ENCODE results near the gene SLC30A3.

Gene SLC30A3

GRCh38 chr2:27227501-27227900 is 35.3 kb downstream of the SLC30A3 start:
- DNase-seq (ENCODE audit: low read depth in 1 of 2, low spot score in 1 of 2) = no peak
- no peak for TF ChIP-seq JUND (IDR thresholded peaks at IDR 0.05; ENCODE audit: low read depth)
- in situ Hi-C loops (cut with HindIII; ENCODE audit: low pct_unique_long_range_greater_than_20kb, low sequenced_read_pairs) = no loop called here

DNA sequence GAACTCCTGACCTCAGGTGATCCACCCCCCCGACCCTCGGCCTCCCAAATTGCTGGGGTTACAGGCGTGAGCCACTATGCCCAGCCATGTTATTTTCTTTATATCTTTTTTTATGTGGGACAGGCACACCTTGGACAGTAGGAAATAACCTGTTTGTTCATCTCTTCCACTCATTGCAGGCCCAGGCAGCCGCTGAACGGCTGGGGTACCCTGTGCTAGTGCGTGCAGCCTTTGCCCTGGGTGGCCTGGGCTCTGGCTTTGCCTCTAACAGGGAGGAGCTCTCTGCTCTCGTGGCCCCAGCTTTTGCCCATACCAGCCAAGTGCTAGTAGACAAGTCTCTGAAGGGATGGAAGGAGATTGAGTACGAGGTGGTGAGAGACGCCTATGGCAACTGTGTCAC is 37.3 kb downstream of the SLC30A3 start:
- no peak for TF ChIP-seq JUND (IDR thresholded peaks at IDR 0.05; ENCODE audit: low read depth)
- in situ Hi-C loops (cut with HindIII; ENCODE audit: low pct_unique_long_range_greater_than_20kb, low sequenced_read_pairs) = no loop called here
- DNase-seq (ENCODE audit: low read depth in 1 of 2, low spot score in 1 of 2) = no peak

DNA sequence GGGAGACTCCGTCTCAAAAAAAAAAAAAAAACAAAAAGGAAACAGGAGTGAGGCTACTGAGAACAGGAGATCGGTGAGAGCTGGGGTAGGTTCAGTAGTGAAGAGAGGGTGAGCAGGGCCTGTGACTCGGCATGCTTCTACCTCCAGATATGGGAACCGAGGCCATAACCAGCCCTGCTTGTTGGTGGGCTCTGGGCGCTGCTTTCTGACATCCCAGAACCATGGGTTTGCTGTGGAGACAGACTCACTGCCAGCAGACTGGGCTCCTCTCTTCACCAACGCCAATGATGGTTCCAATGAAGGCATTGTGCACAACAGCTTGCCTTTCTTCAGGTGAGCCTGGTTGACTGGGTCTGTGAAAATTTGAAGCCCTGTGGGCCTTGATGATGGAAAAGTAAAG is 39.4 kb downstream of the SLC30A3 start:
- DNase-seq (ENCODE audit: low read depth in 1 of 2, low spot score in 1 of 2) = no peak
- in situ Hi-C loops (cut with HindIII; ENCODE audit: low pct_unique_long_range_greater_than_20kb, low sequenced_read_pairs) = no loop called here
- TF ChIP-seq JUND (IDR thresholded peaks at IDR 0.05; ENCODE audit: low read depth) = no peak

- no peak for TF ChIP-seq JUND (IDR thresholded peaks at IDR 0.05; ENCODE audit: low read depth)
- in situ Hi-C loops (cut with HindIII; ENCODE audit: low pct_unique_long_range_greater_than_20kb, low sequenced_read_pairs) = no loop called here
- DNase-seq (ENCODE audit: low read depth in 1 of 2, low spot score in 1 of 2) = no peak
Measured at GRCh38 chr2:27222407-27222806, 40.4 kb downstream of the SLC30A3 start.

DNA sequence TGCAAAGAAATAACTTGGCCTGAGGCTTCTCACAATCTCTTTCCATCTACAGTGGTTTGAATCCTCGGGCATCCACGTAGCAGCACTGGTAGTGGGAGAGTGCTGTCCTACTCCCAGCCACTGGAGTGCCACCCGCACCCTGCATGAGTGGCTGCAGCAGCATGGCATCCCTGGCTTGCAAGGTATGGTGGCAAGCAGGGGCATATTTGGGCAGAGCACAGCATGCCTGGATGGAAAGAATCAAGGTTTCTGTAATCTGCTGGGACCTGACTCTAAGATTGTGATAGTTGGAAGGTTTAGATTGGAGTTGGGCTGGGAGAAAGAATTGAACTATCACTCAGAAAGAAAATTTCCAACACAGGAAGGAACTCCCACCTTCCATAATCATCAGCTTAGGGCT is 41.7 kb downstream of the SLC30A3 start:
- no peak for TF ChIP-seq JUND (IDR thresholded peaks at IDR 0.05; ENCODE audit: low read depth)
- in situ Hi-C loops (cut with HindIII; ENCODE audit: low pct_unique_long_range_greater_than_20kb, low sequenced_read_pairs) = no loop called here
- DNase-seq (ENCODE audit: low read depth in 1 of 2, low spot score in 1 of 2) = no peak

- no peak for DNase-seq (ENCODE audit: low read depth in 1 of 2, low spot score in 1 of 2)
Measured at GRCh38 chr2:27220091-27220490, 42.8 kb downstream of the SLC30A3 start.

DNA sequence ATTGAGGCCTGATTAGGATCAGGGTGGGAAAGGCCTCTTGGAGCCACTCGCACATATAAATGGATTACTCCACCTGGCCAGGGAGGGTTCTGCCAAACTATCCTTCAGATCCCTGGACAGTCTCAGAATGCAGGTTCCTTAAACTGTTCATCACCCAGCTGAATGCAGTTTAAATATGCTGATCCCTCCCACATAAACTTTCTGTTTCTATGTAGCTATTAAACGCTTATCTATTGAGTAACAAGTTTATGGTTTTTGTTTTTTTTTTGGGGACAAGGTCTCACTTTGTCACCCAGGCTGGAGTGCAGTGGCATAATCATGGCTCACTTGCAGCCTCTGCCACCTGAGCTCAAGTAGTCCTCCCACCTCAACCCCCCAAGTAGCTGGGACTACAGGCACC is 43.8 kb downstream of the SLC30A3 start:
- in situ Hi-C loops (cut with HindIII; ENCODE audit: low pct_unique_long_range_greater_than_20kb, low sequenced_read_pairs) = no loop called here
- no peak for TF ChIP-seq JUND (IDR thresholded peaks at IDR 0.05; ENCODE audit: low read depth)
- DNase-seq (ENCODE audit: low read depth in 1 of 2, low spot score in 1 of 2) = no peak

More at GRCh38 chr2:27220091-27220490, 42.8 kb downstream of the SLC30A3 start:
- TF ChIP-seq JUND (IDR thresholded peaks at IDR 0.05; ENCODE audit: low read depth) = no peak
- in situ Hi-C loops (cut with HindIII; ENCODE audit: low pct_unique_long_range_greater_than_20kb, low sequenced_read_pairs) = no loop called here

DNA sequence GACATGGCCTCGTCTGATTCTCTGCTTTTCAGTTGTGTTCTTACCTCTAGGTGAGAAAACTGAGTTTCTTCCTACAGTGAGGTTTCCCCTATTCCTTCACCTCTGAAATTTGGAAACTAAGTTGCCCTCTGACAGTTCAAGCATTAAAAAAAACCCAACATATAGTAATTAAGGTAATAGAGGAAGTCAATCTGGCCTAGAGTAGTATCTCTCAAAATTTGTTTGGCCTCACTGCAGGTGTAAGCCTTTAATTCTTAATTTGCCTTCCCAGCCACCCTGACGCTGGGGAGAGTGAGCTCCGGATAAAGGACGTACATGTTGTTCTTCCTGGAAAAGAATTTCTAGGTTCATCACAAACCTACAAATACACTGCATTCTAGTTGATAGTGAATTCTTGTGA is 44.2 kb downstream of the SLC30A3 start:
- in situ Hi-C loops (cut with HindIII; ENCODE audit: low pct_unique_long_range_greater_than_20kb, low sequenced_read_pairs) = no loop called here
- no peak for TF ChIP-seq JUND (IDR thresholded peaks at IDR 0.05; ENCODE audit: low read depth)
- no peak for DNase-seq (ENCODE audit: low read depth in 1 of 2, low spot score in 1 of 2)

DNA sequence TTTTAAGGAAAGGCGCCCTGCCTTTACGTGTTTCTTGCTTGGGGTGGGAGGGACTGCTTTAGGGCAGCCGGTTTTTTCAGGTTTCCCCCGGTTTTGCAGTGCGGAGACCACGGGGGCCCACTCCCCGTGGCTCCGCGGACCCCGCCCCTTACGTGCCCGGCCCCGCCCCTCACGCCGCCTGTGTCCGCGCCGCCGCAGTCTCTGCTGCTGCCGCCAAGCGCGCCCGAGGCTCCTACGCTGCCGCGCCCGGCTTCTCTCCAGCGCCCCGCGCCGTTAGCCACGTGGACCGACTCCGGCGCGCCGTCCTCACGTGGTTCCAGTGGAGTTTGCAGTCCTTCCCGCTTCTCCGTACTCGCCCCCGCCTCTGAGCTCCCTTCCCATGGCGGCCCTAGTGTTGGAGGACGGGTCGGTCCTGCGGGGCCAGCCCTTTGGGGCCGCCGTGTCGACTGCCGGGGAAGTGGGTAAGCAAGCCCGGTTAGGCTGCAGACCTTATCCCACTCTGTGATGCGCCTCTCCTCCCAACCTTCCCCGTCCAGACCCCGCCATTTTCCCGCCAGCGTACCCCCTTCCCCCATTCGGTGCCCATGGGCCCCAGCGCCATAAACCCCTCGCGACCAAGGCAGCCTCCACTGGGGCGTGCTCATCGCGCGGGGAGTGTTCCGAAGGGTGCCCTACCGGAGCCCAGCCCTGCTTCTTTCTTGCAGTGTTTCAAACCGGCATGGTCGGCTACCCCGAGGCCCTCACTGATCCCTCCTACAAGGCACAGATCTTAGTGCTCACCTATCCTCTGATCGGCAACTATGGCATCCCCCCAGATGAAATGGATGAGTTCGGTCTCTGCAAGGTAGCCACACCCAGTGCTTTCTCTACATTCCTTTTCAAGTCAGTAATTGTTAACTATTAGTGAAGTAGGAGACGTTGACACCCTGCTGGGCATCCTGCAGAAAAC is 45.4 kb downstream of the SLC30A3 start, which contains the start of gene CAD:
TSS of gene CAD (plus strand) at position 197 of the 949 bp plus-strand sequence. CDS start at position 380, 183 bp downstream.
- no peak for TF ChIP-seq JUND (IDR thresholded peaks at IDR 0.05; ENCODE audit: low read depth)
- peak; percentile 64 to 85 for DNase-seq (ENCODE audit: low read depth in 1 of 2, low spot score in 1 of 2)
- in situ Hi-C loops (cut with HindIII; ENCODE audit: low pct_unique_long_range_greater_than_20kb, low sequenced_read_pairs) = no loop called here

DNA sequence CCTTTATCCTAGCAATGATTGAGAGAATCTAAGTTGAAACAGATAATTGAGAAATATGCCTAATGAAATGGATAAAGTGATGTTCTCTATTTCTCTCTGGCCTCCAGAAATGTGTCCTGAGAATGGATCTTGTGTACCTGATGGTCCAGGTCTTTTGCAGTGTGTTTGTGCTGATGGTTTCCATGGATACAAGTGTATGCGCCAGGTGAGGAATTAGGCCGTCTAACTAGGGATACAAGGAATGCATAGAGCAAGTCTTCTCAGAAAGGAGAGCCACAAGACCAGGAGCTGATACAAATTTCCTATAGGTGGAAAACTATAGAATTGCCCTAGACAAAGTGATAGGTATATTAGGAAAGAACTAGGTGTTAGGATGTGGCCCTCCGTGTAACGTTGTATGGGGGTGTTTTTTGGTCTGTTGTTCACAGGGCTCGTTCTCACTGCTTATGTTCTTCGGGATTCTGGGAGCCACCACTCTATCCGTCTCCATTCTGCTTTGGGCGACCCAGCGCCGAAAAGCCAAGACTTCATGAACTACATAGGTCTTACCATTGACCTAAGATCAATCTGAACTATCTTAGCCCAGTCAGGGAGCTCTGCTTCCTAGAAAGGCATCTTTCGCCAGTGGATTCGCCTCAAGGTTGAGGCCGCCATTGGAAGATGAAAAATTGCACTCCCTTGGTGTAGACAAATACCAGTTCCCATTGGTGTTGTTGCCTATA is 46.3 kb downstream of the SLC30A3 start:
- in situ Hi-C loops (cut with HindIII; ENCODE audit: low pct_unique_long_range_greater_than_20kb, low sequenced_read_pairs) = no loop called here
- no peak for TF ChIP-seq JUND (IDR thresholded peaks at IDR 0.05; ENCODE audit: low read depth)
- DNase-seq (ENCODE audit: low read depth in 1 of 2, low spot score in 1 of 2) = no peak

DNA sequence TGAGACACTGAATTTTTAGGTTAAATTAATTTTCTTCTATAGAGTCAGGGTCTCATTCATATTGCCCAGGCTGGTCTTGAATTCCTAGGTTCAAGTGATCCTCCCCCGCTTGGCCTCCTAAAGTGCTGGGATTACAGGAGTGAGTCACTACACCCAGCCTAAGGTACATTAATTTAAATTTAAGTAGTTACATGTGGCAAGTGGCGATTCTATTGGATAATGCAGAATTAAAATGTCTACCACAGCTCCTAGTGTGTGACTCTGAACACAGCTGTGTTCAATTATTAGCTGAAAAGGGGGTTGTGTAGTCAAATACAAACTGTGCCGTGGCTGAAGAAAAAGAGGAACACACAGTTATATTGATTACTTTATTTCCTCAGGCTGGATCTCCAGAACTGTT is 47.9 kb downstream of the SLC30A3 start:
- in situ Hi-C loops (cut with HindIII; ENCODE audit: low pct_unique_long_range_greater_than_20kb, low sequenced_read_pairs) = no loop called here
- no peak for TF ChIP-seq JUND (IDR thresholded peaks at IDR 0.05; ENCODE audit: low read depth)
- no peak for DNase-seq (ENCODE audit: low read depth in 1 of 2, low spot score in 1 of 2)

DNA sequence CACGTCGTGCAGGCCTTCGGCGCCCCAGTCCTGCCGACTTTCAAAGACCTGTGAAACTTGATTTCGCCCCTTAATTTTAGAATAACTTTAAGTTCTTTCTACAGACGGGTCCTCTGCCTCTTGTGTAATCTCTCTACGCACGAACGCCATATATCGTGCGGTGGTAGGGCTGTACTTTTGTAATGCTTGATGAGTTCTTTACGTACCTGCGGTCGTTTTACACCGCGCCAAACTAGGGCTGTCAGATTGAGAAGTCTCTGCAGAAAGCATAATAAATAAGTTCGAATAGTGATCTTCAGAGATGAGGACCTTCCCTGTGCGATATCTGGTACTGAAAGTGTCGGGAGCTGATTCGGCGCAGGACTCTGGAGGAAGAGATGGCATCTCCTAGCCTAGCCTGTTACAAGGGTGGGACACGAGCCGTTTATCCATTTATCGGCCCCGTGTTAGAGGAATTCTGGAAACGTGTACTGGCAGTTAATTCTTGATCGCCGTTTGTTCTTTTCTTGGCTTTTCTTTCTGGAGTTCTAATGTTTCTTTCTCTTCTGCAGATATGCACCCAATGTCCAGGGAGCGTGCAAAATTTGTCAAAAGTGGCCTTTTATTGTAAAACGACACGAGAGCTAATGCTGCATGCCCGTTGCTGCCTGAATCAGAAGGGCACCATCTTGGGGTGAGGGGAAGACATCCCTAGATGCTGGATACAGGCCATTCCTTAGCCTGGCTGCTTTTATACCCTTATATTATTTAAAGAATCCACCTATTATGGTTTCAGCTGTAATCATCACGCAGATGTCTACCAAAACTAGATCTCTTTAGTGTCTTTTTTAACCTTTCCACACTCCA is 50.0 kb downstream of the SLC30A3 start:
- in situ Hi-C loops (cut with HindIII; ENCODE audit: low pct_unique_long_range_greater_than_20kb, low sequenced_read_pairs) = no loop called here
- DNase-seq (ENCODE audit: low read depth in 1 of 2, low spot score in 1 of 2) = peak in 1 of 2 experiments; percentile 17
- TF ChIP-seq JUND (IDR thresholded peaks at IDR 0.05; ENCODE audit: low read depth) = no peak
